Neural crest cell (in vitro differentiated cells): ENCODE data around the gene CCDC92. TPM values are rescaled to one million over a fixed set of nuclear protein-coding genes. Genes with fewer than 3 reads are reported as not detected.
A peak's percentile ranks its signal among the peaks of the same experiment; 100 is the strongest.
"Not testable (repeated sequence)": the region's sequence is repeated elsewhere in the genome, so short reads cannot be mapped to it uniquely, and the experiment has no call there.

Experiments used
- DNase-seq: peaks from one replicate; pipeline ENCODE4 v3.0.0; 2021; ENCODE audit warnings: low read depth, mixed read lengths, low spot score
- H3K27ac Mint-ChIP-seq: one replicate; pipeline ENCODE4 v1.8.0; 2021; ENCODE audit warnings: mild to moderate bottlenecking, mixed read lengths; ENCODE audit not compliant: unreplicated experiment
- H3K27me3 Mint-ChIP-seq: 2 replicates; pipeline ENCODE4 v1.8.0; 2021; ENCODE audit warnings: low read depth, mild to moderate bottlenecking, mixed read lengths
- H3K36me3 Mint-ChIP-seq: 2 replicates; pipeline ENCODE4 v1.8.0; 2021; ENCODE audit warnings: low read depth, mild to moderate bottlenecking, mixed read lengths
- H3K4me1 Mint-ChIP-seq: 2 replicates; pipeline ENCODE4 v1.8.0; 2021; ENCODE audit warnings: mixed read lengths
- H3K4me3 Mint-ChIP-seq: one replicate; pipeline ENCODE4 v1.8.0; 2021; ENCODE audit warnings: mild to moderate bottlenecking, mixed read lengths
- H3K9me3 Mint-ChIP-seq: 2 replicates; pipeline ENCODE4 v1.8.0; 2021; ENCODE audit warnings: mixed read lengths
- total RNA-seq: library from RNA; stranded (reverse); gene quantifications from 2 replicates; pipeline ENCODE4 v1.2.1, GENCODE V29; 2021
- TF ChIP-seq, protein P1 (sequence below): fragments of 200-600 bp; sonication (generic); conservative IDR thresholded peaks from 2 replicates; pipeline ENCODE4 v1.5.0; 2021; ENCODE audit warnings: antibody characterized with exemption, mild to moderate bottlenecking

CCDC92 gene
- total RNA-seq, 1 donor from 2014 or later, result 33.5 TPM

GRCh38 chr12:123948401-123948795 is 24.2 kb downstream of the CCDC92 start:
- peak; percentile 12 for DNase-seq

GRCh38 chr12:123947531-123947930 is 25.1 kb downstream of the CCDC92 start:
- not testable (repeated sequence) for H3K9me3 Mint-ChIP-seq, DNase-seq
- H3K4me1 Mint-ChIP-seq, result peaks cover 60% of the 10 kb centered on the region
- peaks cover 13% of the 10 kb centered on the region for H3K27me3 Mint-ChIP-seq
- peak overlapping the region; percentile 60 for H3K27ac Mint-ChIP-seq
- peak overlapping the region; percentile 12 for H3K4me3 Mint-ChIP-seq
- peaks cover 14% of the 10 kb centered on the region for H3K36me3 Mint-ChIP-seq

More at GRCh38 chr12:123948401-123948795, 24.2 kb downstream of the CCDC92 start:
- Mint-ChIP-seq H3K4me3 (peak overlapping the region; percentile 20), H3K4me1 (peaks cover 60% of the 10 kb centered on the region), H3K27ac (peak overlapping the region; percentile 60), H3K27me3 (peaks cover 13% of the 10 kb centered on the region), H3K9me3 (no peaks in the 10 kb centered on the region), H3K36me3 (peaks cover 10% of the 10 kb centered on the region)
- TF ChIP-seq, protein P1, sequence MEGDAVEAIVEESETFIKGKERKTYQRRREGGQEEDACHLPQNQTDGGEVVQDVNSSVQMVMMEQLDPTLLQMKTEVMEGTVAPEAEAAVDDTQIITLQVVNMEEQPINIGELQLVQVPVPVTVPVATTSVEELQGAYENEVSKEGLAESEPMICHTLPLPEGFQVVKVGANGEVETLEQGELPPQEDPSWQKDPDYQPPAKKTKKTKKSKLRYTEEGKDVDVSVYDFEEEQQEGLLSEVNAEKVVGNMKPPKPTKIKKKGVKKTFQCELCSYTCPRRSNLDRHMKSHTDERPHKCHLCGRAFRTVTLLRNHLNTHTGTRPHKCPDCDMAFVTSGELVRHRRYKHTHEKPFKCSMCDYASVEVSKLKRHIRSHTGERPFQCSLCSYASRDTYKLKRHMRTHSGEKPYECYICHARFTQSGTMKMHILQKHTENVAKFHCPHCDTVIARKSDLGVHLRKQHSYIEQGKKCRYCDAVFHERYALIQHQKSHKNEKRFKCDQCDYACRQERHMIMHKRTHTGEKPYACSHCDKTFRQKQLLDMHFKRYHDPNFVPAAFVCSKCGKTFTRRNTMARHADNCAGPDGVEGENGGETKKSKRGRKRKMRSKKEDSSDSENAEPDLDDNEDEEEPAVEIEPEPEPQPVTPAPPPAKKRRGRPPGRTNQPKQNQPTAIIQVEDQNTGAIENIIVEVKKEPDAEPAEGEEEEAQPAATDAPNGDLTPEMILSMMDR, result no peak

DNA sequence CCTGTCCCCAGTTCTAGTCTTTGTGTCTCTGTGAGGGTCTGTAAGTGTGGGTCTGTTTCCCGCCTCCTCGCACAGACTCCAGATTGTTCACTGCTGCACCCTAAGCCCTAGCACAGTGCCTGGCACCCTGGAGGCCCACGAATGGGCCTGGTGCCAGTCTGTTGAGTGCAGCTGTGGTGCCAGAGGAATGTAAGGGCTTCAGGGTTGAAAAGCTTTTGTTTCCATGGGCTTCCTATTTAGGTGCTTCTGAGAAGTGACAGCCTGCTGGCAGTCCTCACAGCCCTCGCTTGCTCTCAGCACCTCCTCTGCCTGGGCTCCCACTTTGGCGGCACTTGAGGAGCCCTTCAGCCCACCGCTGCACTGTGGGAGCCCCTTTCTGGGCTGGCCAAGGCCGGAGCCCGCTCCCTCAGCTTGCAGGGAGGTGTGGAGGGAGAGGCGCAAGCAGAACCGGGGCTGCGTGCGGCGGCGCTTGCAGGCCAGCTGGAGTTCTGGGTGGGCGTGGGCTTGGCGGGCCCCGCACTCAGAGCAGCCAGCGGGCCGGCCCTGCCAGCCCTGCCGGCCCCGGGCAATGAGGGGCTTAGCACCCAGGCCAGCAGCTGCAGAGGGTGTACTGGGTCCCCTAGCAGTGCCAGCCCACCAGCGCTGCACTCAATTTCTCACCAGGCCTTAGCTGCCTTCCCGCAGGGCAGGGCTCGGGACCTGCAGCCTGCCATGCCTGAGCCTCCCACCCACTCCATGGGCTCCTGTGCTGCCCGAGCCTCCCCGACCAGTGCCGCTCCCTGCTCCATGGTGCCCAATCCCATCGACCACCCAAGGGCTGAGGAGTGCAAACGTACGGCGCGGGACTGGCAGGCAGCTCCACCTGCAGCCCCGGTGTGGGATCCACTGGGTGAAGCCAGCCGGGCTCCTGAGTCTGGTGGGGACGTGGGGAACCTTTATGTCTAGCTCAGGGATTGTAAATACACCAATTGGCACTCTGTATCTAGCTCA is 25.8 kb downstream of the CCDC92 start:
- H3K9me3 Mint-ChIP-seq, DNase-seq: not testable (repeated sequence)
- H3K27me3 Mint-ChIP-seq, result peaks cover 13% of the 10 kb centered on the region

DNA sequence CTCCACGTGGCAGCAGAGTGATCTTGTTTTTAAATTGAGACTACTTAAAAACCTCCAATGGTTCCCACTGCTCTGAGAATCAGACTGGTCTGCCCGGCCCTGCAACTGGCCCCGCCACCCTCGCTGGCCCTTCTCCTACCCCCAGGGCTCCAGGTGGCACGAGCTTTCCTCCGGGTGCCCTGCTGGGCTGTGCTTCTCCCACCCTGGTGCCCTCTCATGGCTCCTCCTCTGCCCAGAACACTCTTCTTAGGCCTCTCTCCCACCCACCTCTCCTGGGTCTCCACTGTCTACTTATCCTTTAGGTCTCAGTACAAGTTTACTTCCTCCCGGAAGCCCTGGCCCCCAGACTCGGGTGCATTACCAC is 26.5 kb downstream of the CCDC92 start:
- Mint-ChIP-seq H3K27ac (peak overlapping the region; percentile 32), H3K4me1 (peaks cover 55% of the 10 kb centered on the region), H3K9me3 (no peaks in the 10 kb centered on the region), H3K4me3 (no peak overlapping the region), H3K36me3 (peaks cover 26% of the 10 kb centered on the region), H3K27me3 (peaks cover 10% of the 10 kb centered on the region)
- TF ChIP-seq, protein P1, result no peak
- DNase-seq, result no peak

More for the DNA sequence above, 25.8 kb downstream of the CCDC92 start:
- not testable (repeated sequence) for H3K4me3 Mint-ChIP-seq
- peak overlapping the region; percentile 32 for H3K27ac Mint-ChIP-seq
- H3K36me3 Mint-ChIP-seq, result peaks cover 20% of the 10 kb centered on the region
- H3K4me1 Mint-ChIP-seq, result peaks cover 60% of the 10 kb centered on the region

- Mint-ChIP-seq H3K27ac (peak overlapping the region; percentile 65), H3K4me1 (peaks cover 50% of the 10 kb centered on the region), H3K4me3 (no peak overlapping the region), H3K9me3 (no peaks in the 10 kb centered on the region), H3K27me3 (peaks cover 10% of the 10 kb centered on the region), H3K36me3 (peaks cover 26% of the 10 kb centered on the region)
- no peak for DNase-seq
- TF ChIP-seq, protein P1, result no peak
These were observed 27.1 kb downstream of the CCDC92 start for GRCh38 chr12:123945287-123946151.

DNA sequence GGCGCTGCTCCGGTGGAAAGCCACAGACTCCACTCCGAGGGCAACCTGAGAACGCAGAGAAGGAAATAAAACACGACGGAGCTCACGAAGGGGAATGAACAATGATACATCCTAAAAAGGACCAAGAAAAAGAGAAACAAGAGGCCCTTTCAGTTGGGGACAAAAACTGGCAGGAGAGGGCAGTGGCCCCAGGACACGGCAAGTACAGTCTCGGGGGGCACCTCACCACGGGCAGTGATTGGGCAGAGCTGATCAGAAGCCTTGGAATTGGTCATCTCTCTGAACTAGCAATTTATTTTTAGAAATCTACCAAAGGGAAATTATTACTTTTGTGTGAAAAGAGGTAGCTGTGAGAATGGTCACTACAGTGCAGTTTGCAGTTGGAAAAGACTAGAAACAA is 27.9 kb downstream of the CCDC92 start:
- Mint-ChIP-seq H3K4me3 (no peak overlapping the region), H3K27me3 (peaks cover 10% of the 10 kb centered on the region), H3K27ac (peak overlapping the region; percentile 47), H3K9me3 (no peaks in the 10 kb centered on the region), H3K4me1 (peaks cover 45% of the 10 kb centered on the region), H3K36me3 (peaks cover 26% of the 10 kb centered on the region)
- TF ChIP-seq, protein P1, result no peak
- no peak for DNase-seq
